Caco-2 (cell line): ENCODE results near the gene ZBTB39. TPM values are rescaled to one million over a fixed set of nuclear protein-coding genes. Genes with fewer than 3 reads are reported as not detected.
"Not testable (repeated sequence)": the region's sequence is repeated elsewhere in the genome, so short reads cannot be mapped to it uniquely, and the experiment has no call there.

Experiments
- BruUV-seq: library from RNA; stranded (reverse); fragments of 400-500 nt; replicated peaks from 2 replicates; lab custom pipeline; 2021; lab: Mats Ljungman, UMichigan
- CTCF ChIA-PET: fragments of 300-600 bp; sonication (Branson Sonifier 250); formaldehyde crosslinking; loops from one replicate; lab custom pipeline; 2022; ENCODE audit warnings: antibody characterized with exemption; lab: Charles Lee
- POLR2A ChIA-PET: fragments of 300-600 bp; sonication (Branson Sonifier 250); formaldehyde crosslinking; loops from one replicate; lab custom pipeline; 2022; ENCODE audit warnings: antibody characterized with exemption; lab: Charles Lee
- DNase-seq, 2 experiments: peaks; one replicate each; pipeline versions ENCODE4 v3.0.0 to v3.0.0-alpha.2; 2020 to 2022
- H3K27me3 ChIP-seq: replicated peaks from 2 replicates; pipeline ENCODE4 v1.6.0; 2011; ENCODE audit warnings: low read length; ENCODE audit not compliant: control insufficient read depth, insufficient read depth
- H3K36me3 ChIP-seq: 2 replicates; pipeline ENCODE4 v1.5.1; 2011; ENCODE audit warnings: low read length; ENCODE audit not compliant: control insufficient read depth, insufficient read depth
- H3K4me1 ChIP-seq: fragments of 250-450 bp; sonication (Bioruptor Pico); 2 replicates; pipeline ENCODE4 v1.5.1; 2020; ENCODE audit warnings: mild to moderate bottlenecking
- H3K4me3 ChIP-seq: 2 replicates; pipeline ENCODE4 v1.5.1; 2011; ENCODE audit warnings: low read depth, mild to moderate bottlenecking, control low read depth, low read length
- H3K9me3 ChIP-seq: fragments of 250-450 bp; sonication (Bioruptor Pico); 2 replicates; pipeline ENCODE4 v1.5.1; 2020; ENCODE audit warnings: mild to moderate bottlenecking, moderate library complexity
- H3K27ac Mint-ChIP-seq: one replicate; pipeline ENCODE4 v1.8.0; 2022; ENCODE audit warnings: mixed read lengths; ENCODE audit not compliant: unreplicated experiment
- H3K27me3 Mint-ChIP-seq: one replicate; pipeline ENCODE4 v1.8.0; 2022; ENCODE audit warnings: mixed read lengths; ENCODE audit not compliant: insufficient read depth, unreplicated experiment
- H3K36me3 Mint-ChIP-seq: one replicate; pipeline ENCODE4 v1.8.0; 2022; ENCODE audit warnings: mild to moderate bottlenecking, mixed read lengths; ENCODE audit not compliant: insufficient read depth, unreplicated experiment
- H3K4me1 Mint-ChIP-seq: one replicate; pipeline ENCODE4 v1.8.0; 2022; ENCODE audit warnings: low read depth, mixed read lengths; ENCODE audit not compliant: unreplicated experiment
- H3K4me3 Mint-ChIP-seq: one replicate; pipeline ENCODE4 v1.8.0; 2022; ENCODE audit warnings: mild to moderate bottlenecking, moderate library complexity, mixed read lengths; ENCODE audit not compliant: unreplicated experiment
- H3K9me3 Mint-ChIP-seq: one replicate; pipeline ENCODE4 v1.8.0; 2022; ENCODE audit warnings: mixed read lengths; ENCODE audit not compliant: unreplicated experiment
- CTCF ChIP-seq, 2 experiments: fragments of 200-600 bp in 1 of 2; IDR thresholded peaks; 1 replicate in 1 of 2; 2 replicates in 1 of 2; pipeline versions ENCODE4 v1.5.1 to v1.8.0; 2011 to 2022; ENCODE audit warnings: antibody characterized with exemption in 1 of 2, control low read depth in 1 of 2, inconsistent platforms in 1 of 2, low read depth in 1 of 2, low read length in 1 of 2, mild to moderate bottlenecking in 1 of 2, moderate library complexity in 1 of 2; ENCODE audit not compliant: insufficient read depth in 1 of 2, severe bottlenecking in 1 of 2, unreplicated experiment in 1 of 2
- intact Hi-C: fragments of 100-400 bp; cut with micrococcal nuclease; formaldehyde crosslinking; loops from one replicate; pipeline ENCODE4 v1.10.0; 2022; ENCODE audit not compliant: unreplicated experiment
- total RNA-seq: library from RNA; stranded (reverse); gene quantifications from 2 replicates; pipeline ENCODE4 v1.2.3, GENCODE V29; 2022

The ZBTB39 gene
- total RNA-seq, 1 experiment from 2014 or later = 12.8 TPM

- intact Hi-C loops = no loop called here
- ChIA-PET CTCF (no interaction called here), POLR2A (no interaction called here)
- no peak for TF ChIP-seq CTCF (IDR thresholded peaks at IDR 0.05; ENCODE audit: insufficient read depth in 1 of 2, low read depth in 1 of 2, low read length in 1 of 2, severe bottlenecking in 1 of 2, unreplicated experiment in 1 of 2)
- H3K4me3 ChIP-seq = no peak overlapping the region
- DNase-seq = no peak
- H3K4me3 Mint-ChIP-seq = no peak overlapping the region
- peaks cover 14% of the 10 kb centered on the region for H3K4me1 ChIP-seq
- no peaks in the 10 kb centered on the region for H3K9me3 Mint-ChIP-seq
- H3K36me3 ChIP-seq = no peaks in the 10 kb centered on the region
- H3K9me3 ChIP-seq = no peaks in the 10 kb centered on the region
- H3K27me3 Mint-ChIP-seq = no peaks in the 10 kb centered on the region
- no peaks in the 10 kb centered on the region for H3K27me3 ChIP-seq
- no peak overlapping the region for H3K27ac Mint-ChIP-seq
- BruUV-seq = no TSS peak
- peaks cover 5% of the 10 kb centered on the region for H3K36me3 Mint-ChIP-seq
- H3K4me1 Mint-ChIP-seq = peaks cover 16% of the 10 kb centered on the region
These were observed 23.0 kb downstream of the ZBTB39 start for GRCh38 chr12:56983386-56983785.

- H3K9me3 Mint-ChIP-seq, H3K36me3 ChIP-seq, H3K27me3 ChIP-seq, POLR2A ChIA-PET, H3K36me3 Mint-ChIP-seq, H3K4me3 Mint-ChIP-seq, H3K27ac Mint-ChIP-seq, DNase-seq, BruUV-seq, H3K4me3 ChIP-seq, H3K4me1 ChIP-seq, H3K9me3 ChIP-seq, intact Hi-C loops, CTCF ChIA-PET, H3K27me3 Mint-ChIP-seq: not testable (repeated sequence)
- H3K4me1 Mint-ChIP-seq = peaks cover 13% of the 10 kb centered on the region
These were observed 23.6 kb downstream of the ZBTB39 start for GRCh38 chr12:56982578-56983236.

- no peak for DNase-seq
- BruUV-seq = no TSS peak
- TF ChIP-seq CTCF (IDR thresholded peaks at IDR 0.05; ENCODE audit: insufficient read depth in 1 of 2, low read depth in 1 of 2, low read length in 1 of 2, severe bottlenecking in 1 of 2, unreplicated experiment in 1 of 2) = no peak
- H3K27me3 Mint-ChIP-seq = no peaks in the 10 kb centered on the region
- H3K9me3 Mint-ChIP-seq = no peaks in the 10 kb centered on the region
- H3K4me3 Mint-ChIP-seq = no peak overlapping the region
- Histone ChIP-seq H3K36me3 (no peaks in the 10 kb centered on the region), H3K4me3 (no peak overlapping the region), H3K4me1 (peaks cover 4% of the 10 kb centered on the region), H3K27me3 (no peaks in the 10 kb centered on the region), H3K9me3 (no peaks in the 10 kb centered on the region)
- peaks cover 6% of the 10 kb centered on the region for H3K4me1 Mint-ChIP-seq
- CTCF ChIA-PET = no interaction called here
- no peak overlapping the region for H3K27ac Mint-ChIP-seq
- intact Hi-C loops = no loop called here
- POLR2A ChIA-PET = no interaction called here
- H3K36me3 Mint-ChIP-seq = peaks cover 3% of the 10 kb centered on the region
These were observed 25.3 kb downstream of the ZBTB39 start for GRCh38 chr12:56980941-56981530.
